Body of pancreas (tissue), 4 donors: ENCODE results near the gene SPRR2A.

Source experiments
- POLR2A ChIP-seq, 3 donors: fragments of 450-650 bp; IDR thresholded peaks; one replicate each; pipeline ENCODE4 v1.6.1; 2016; ENCODE audit warnings: antibody characterized with exemption in 3 of 3, mild to moderate bottlenecking in 2 of 3
- TF ChIP-seq, protein P1 (sequence below), 7 experiments: fragments of 450-650 bp in 4 of 7; fragments of 200-600 bp in 3 of 7; sonication (generic) in 3 of 7; IDR thresholded peaks; one replicate each; pipeline ENCODE4 v1.5.1; 2016 to 2019; ENCODE audit warnings: antibody characterized with exemption in 7 of 7

DNA sequence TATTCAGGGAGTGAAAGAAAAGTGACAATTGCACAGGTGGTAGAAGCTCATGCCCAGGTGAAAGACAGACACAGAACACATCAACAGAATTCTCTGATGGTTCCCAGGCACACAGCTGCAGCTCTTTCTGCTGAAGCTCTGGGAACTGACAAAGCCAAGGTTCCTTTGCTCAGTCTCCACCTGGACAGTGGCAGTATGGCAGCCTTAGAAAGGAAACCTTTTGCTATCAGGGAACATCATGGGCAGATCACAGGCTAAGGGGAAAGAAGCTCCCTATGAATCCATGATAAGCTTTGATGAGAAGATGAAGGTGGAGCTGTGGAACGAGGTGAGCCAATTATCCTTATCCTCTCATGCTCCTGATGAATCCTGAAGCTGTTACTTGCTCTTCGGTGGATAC lies 12.9 kb upstream of the SPRR2A start:
- no peak for TF ChIP-seq POLR2A (IDR thresholded peaks at IDR 0.05)
- TF ChIP-seq, protein P1, sequence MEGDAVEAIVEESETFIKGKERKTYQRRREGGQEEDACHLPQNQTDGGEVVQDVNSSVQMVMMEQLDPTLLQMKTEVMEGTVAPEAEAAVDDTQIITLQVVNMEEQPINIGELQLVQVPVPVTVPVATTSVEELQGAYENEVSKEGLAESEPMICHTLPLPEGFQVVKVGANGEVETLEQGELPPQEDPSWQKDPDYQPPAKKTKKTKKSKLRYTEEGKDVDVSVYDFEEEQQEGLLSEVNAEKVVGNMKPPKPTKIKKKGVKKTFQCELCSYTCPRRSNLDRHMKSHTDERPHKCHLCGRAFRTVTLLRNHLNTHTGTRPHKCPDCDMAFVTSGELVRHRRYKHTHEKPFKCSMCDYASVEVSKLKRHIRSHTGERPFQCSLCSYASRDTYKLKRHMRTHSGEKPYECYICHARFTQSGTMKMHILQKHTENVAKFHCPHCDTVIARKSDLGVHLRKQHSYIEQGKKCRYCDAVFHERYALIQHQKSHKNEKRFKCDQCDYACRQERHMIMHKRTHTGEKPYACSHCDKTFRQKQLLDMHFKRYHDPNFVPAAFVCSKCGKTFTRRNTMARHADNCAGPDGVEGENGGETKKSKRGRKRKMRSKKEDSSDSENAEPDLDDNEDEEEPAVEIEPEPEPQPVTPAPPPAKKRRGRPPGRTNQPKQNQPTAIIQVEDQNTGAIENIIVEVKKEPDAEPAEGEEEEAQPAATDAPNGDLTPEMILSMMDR (IDR thresholded peaks at IDR 0.05) = no peak
